ENCODE measurements around the gene JMJD8.

DNA sequence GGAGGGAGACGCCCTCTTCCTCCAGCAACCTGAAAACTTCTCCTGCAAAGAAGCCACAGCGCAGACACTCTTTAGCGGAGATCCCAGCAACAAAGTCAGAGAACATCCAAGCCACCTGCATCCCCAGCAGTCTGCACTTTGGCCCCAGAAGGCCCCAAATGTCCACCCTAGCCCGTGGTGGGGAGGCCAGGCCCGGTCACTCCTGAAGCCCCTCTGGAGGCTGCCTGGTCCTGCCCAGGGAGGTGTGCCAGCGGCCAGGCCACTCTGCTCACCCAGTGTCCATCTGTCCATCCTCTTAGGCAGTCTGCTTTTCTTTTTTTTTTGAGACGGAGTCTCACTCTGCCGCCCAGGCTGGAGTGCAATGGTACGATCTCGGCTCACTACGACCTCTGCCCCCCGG is 48.2 kb upstream of the JMJD8 start:
- no peak for TF ChIP-seq EZH2phosphoT487 (conservative IDR thresholded peaks at IDR 0.05; ENCODE audit: low read length)
- TF ChIP-seq, protein P1, sequence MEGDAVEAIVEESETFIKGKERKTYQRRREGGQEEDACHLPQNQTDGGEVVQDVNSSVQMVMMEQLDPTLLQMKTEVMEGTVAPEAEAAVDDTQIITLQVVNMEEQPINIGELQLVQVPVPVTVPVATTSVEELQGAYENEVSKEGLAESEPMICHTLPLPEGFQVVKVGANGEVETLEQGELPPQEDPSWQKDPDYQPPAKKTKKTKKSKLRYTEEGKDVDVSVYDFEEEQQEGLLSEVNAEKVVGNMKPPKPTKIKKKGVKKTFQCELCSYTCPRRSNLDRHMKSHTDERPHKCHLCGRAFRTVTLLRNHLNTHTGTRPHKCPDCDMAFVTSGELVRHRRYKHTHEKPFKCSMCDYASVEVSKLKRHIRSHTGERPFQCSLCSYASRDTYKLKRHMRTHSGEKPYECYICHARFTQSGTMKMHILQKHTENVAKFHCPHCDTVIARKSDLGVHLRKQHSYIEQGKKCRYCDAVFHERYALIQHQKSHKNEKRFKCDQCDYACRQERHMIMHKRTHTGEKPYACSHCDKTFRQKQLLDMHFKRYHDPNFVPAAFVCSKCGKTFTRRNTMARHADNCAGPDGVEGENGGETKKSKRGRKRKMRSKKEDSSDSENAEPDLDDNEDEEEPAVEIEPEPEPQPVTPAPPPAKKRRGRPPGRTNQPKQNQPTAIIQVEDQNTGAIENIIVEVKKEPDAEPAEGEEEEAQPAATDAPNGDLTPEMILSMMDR (IDR thresholded peaks at IDR 0.05; ENCODE audit: insufficient read depth, low read length, poor library complexity, severe bottlenecking) = no peak

Data from SU-DHL-6 (cell line).